ENCODE results near the gene ZNF385B.

Gene ZNF385B

GRCh38 chr2:179749210-179749609 is 112.2 kb downstream of the ZNF385B start:
- DNase-seq (ENCODE audit: low read depth in 2 of 3, low spot score in 2 of 3) = no peak

- DNase-seq (ENCODE audit: low read depth in 2 of 3, low spot score in 2 of 3) = no peak
Measured at GRCh38 chr2:179746981-179747380, 114.4 kb downstream of the ZNF385B start.

GRCh38 chr2:179745635-179746256 is 115.7 kb downstream of the ZNF385B start:
- no peak for DNase-seq (ENCODE audit: low read depth in 2 of 3, low spot score in 2 of 3)

GRCh38 chr2:179744401-179744800 is 117.0 kb downstream of the ZNF385B start:
- no peak for DNase-seq (ENCODE audit: low read depth in 2 of 3, low spot score in 2 of 3)

- no peak for DNase-seq (ENCODE audit: low read depth in 2 of 3, low spot score in 2 of 3)
Measured at GRCh38 chr2:179741317-179741716, 120.1 kb downstream of the ZNF385B start.

- DNase-seq (ENCODE audit: low read depth in 2 of 3, low spot score in 2 of 3) = no peak
Measured at GRCh38 chr2:179729966-179730365, 131.4 kb downstream of the ZNF385B start.

- no peak for DNase-seq (ENCODE audit: low read depth in 2 of 3, low spot score in 2 of 3)
Measured at GRCh38 chr2:179726461-179727180, 134.8 kb downstream of the ZNF385B start.

GRCh38 chr2:179724403-179724802 is 137.0 kb downstream of the ZNF385B start:
- no peak for DNase-seq (ENCODE audit: low read depth in 2 of 3, low spot score in 2 of 3)

- DNase-seq (ENCODE audit: low read depth in 2 of 3, low spot score in 2 of 3) = no peak
Measured at GRCh38 chr2:179720173-179720772, 141.1 kb downstream of the ZNF385B start.

GRCh38 chr2:179715871-179716270 is 145.5 kb downstream of the ZNF385B start:
- DNase-seq (ENCODE audit: low read depth in 2 of 3, low spot score in 2 of 3) = no peak

GRCh38 chr2:179715196-179715595 is 146.2 kb downstream of the ZNF385B start:
- no peak for DNase-seq (ENCODE audit: low read depth in 2 of 3, low spot score in 2 of 3)

GRCh38 chr2:179712825-179713224 is 148.6 kb downstream of the ZNF385B start:
- DNase-seq (ENCODE audit: low read depth in 2 of 3, low spot score in 2 of 3) = no peak

- DNase-seq (ENCODE audit: low read depth in 2 of 3, low spot score in 2 of 3) = no peak
Measured at GRCh38 chr2:179711375-179711774, 150.0 kb downstream of the ZNF385B start.

- DNase-seq (ENCODE audit: low read depth in 2 of 3, low spot score in 2 of 3) = no peak
Measured at GRCh38 chr2:179703702-179704101, 157.7 kb downstream of the ZNF385B start.

- no peak for DNase-seq (ENCODE audit: low read depth in 2 of 3, low spot score in 2 of 3)
Measured at GRCh38 chr2:179702912-179703311, 158.5 kb downstream of the ZNF385B start.

GRCh38 chr2:179701524-179702110 is 159.8 kb downstream of the ZNF385B start:
- no peak for DNase-seq (ENCODE audit: low read depth in 2 of 3, low spot score in 2 of 3)

- DNase-seq (ENCODE audit: low read depth in 2 of 3, low spot score in 2 of 3) = no peak
Measured at GRCh38 chr2:179695486-179695885, 165.9 kb downstream of the ZNF385B start.

- DNase-seq (ENCODE audit: low read depth in 2 of 3, low spot score in 2 of 3) = no peak
Measured at GRCh38 chr2:179694963-179695362, 166.4 kb downstream of the ZNF385B start.

GRCh38 chr2:179692610-179693009 is 168.8 kb downstream of the ZNF385B start:
- DNase-seq (ENCODE audit: low read depth in 2 of 3, low spot score in 2 of 3) = no peak

GRCh38 chr2:179692043-179692442 is 169.4 kb downstream of the ZNF385B start:
- DNase-seq (ENCODE audit: low read depth in 2 of 3, low spot score in 2 of 3) = no peak

GRCh38 chr2:179691235-179691634 is 170.2 kb downstream of the ZNF385B start:
- DNase-seq (ENCODE audit: low read depth in 2 of 3, low spot score in 2 of 3) = no peak

- DNase-seq (ENCODE audit: low read depth in 2 of 3, low spot score in 2 of 3) = no peak
Measured at GRCh38 chr2:179686718-179687342, 174.6 kb downstream of the ZNF385B start.

Measured in activated CD8-positive, alpha-beta memory T cell treated with anti-CD3 and anti-CD28 coated beads for 48 hours (primary cell).